Fibroblast of pulmonary artery (primary cell): ENCODE results near the gene FHOD1.

Experiments used
- DNase-seq: peaks from one replicate; pipeline ENCODE4 v3.0.0-alpha.2; 2010; ENCODE audit warnings: low read depth
- H3K4me3 ChIP-seq: replicated peaks from 2 replicates; pipeline ENCODE4 v1.5.1; 2011; ENCODE audit warnings: low read depth, mild to moderate bottlenecking, control low read depth, low read length, moderate library complexity
- CTCF ChIP-seq: IDR thresholded peaks from 2 replicates; pipeline ENCODE4 v1.5.1; 2011; ENCODE audit warnings: mild to moderate bottlenecking, control low read depth, low read length, inconsistent platforms; ENCODE audit errors: missing control alignments

Gene FHOD1

DNA sequence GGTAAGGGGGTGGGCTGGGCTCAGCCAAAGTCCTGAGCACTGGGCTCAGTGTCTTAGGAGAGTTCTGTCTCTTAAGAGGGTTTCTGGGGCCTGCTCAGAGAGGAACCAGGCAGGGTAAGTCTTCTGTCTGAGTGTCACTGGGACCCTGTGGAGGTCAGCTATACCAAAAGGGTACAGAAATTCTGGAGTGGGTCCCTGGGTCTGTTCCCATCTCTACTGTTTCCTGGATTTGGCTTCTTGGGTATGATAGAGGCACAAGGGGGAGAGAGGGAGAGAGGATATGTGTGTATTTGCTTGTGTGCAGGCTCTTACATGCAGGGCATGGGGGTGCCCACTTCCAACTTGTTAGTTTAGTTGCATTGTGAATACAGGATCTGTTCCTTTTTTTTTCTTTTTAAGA lies 53.7 kb downstream of the FHOD1 start:
- TF ChIP-seq CTCF = no peak
- DNase-seq = no peak
- H3K4me3 ChIP-seq = peak overlapping the region; percentile 97

DNA sequence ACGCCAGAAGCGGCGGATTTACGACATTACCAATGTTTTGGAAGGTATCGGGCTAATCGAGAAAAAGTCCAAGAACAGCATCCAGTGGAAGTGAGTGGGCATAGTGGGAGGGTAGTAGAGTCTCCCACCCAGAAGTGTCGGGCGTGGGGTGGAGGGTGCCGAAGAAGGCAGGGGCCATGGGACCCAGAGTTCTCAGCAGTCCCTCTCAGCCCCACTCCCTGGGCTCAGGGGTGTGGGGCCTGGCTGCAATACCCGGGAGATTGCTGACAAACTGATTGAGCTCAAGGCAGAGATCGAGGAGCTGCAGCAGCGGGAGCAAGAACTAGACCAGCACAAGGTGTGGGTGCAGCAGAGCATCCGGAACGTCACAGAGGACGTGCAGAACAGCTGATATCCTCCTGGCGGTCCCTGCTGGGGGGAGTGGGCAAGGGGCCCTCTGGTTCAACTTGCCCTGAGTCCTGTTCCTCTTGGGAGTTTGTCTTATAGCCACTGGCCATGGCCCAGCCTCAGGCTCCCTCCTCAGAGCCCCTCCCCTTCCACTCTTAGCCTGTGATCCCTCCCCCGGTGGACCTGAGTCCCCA lies 54.4 kb downstream of the FHOD1 start:
- DNase-seq = no peak
- peak overlapping the region; percentile 97 for H3K4me3 ChIP-seq
- no peak for TF ChIP-seq CTCF

DNA sequence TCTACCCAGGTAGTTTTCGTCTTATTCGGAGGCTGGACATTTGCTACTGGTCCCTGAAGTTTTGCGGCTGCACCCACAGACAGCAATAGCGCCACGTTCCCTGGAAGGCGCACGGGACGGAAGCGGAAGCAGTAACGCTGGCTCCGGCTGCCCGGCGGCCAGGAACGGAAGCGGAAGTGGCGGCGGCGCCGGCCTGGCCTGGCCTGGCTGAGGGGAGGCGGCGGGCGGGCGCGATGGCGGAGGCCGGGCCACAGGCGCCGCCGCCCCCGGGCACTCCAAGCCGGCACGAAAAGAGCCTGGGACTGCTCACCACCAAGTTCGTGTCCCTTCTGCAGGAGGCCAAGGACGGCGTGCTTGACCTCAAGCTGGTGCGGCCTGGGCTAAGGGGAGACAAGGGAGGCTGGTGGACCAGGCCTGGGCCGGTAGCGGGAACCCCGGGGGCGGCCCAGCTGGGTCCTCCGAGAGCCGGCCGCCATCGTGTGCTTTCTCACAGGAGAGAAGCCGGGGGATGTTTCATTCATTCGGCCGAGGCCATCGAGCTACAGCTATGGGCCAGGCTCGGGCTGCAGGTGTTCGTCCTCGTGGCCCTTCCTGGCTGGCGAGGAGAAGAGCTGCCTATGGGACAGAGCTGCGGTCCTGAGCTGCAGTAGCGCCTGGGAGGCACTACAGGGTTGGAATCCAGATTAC lies 55.1 kb downstream of the FHOD1 start, which contains the start of gene E2F4:
TSS of gene E2F4 (plus strand) at position 161 of the 687 bp plus-strand sequence. CDS start at position 234, 73 bp downstream.
- DNase-seq = peak; percentile 93
- H3K4me3 ChIP-seq = peak within 1 kb of the TSS; percentile 97
- TF ChIP-seq CTCF = no peak

GRCh38 chr16:67191411-67191994 lies 55.8 kb downstream of the FHOD1 start:
- H3K4me3 ChIP-seq = peak overlapping the region; percentile 97
- no peak for TF ChIP-seq CTCF
- no peak for DNase-seq

GRCh38 chr16:67190448-67191399 lies 56.6 kb downstream of the FHOD1 start:
- no peak overlapping the region for H3K4me3 ChIP-seq
- peak; percentile 29 for DNase-seq
- no peak for TF ChIP-seq CTCF

- no peak for DNase-seq
- no peak for TF ChIP-seq CTCF
- H3K4me3 ChIP-seq = no peak within 1 kb of the TSS
Measured at GRCh38 chr16:67190041-67190440, 57.2 kb downstream of the FHOD1 start, which contains the start of gene EXOC3L1. TSS of gene EXOC3L1 (minus strand) at chr16:67190136. CDS start at chr16:67189676, 460 bp downstream.
